SK-N-SH treated with all-trans-retinoic acid at 6 μM for 48 hours (cell line): ENCODE results near the gene LEMD2.

Source experiments
- ATAC-seq: fragments of 200-7000 bp; cut with Tn5 transposase; 3 replicates; pipeline ENCODE4 v1.9.1; 2020; ENCODE audit warnings: mild to moderate bottlenecking, moderate library complexity
- ARNTL ChIP-seq: fragments of 450-650 bp; formaldehyde crosslinking; IDR thresholded peaks from 2 replicates; pipeline ENCODE4 v1.5.0; 2020; ENCODE audit warnings: low read depth, mild to moderate bottlenecking, moderate library complexity, borderline replicate concordance
- BACH2 ChIP-seq: fragments of 250-450 bp; sonication (Bioruptor Pico); IDR thresholded peaks from 2 replicates; pipeline ENCODE4 v1.9.0; 2021; ENCODE audit warnings: mild to moderate bottlenecking, borderline replicate concordance
- CSDC2 ChIP-seq: fragments of 250-450 bp; sonication (Bioruptor Pico); IDR thresholded peaks from 2 replicates; pipeline ENCODE4 v1.5.0; 2020; ENCODE audit warnings: mild to moderate bottlenecking, moderate library complexity
- ESRRG ChIP-seq: fragments of 250-450 bp; sonication (Bioruptor Pico); IDR thresholded peaks from 2 replicates; pipeline ENCODE4 v1.6.1; 2021; ENCODE audit warnings: mild to moderate bottlenecking
- GLIS3 ChIP-seq: fragments of 250-450 bp; sonication (Bioruptor Pico); IDR thresholded peaks from 2 replicates; pipeline ENCODE4 v1.5.0; 2020; ENCODE audit warnings: mild to moderate bottlenecking, moderate library complexity
- ISL1 ChIP-seq: fragments of 250-450 bp; sonication (Bioruptor Pico); IDR thresholded peaks from 2 replicates; pipeline ENCODE4 v2.1.2; 2022; ENCODE audit warnings: mild to moderate bottlenecking, moderate library complexity
- OSR1 ChIP-seq: fragments of 250-450 bp; sonication (Bioruptor Pico); IDR thresholded peaks from 2 replicates; pipeline ENCODE4 v1.8.0; 2022; ENCODE audit warnings: moderate library complexity, mild to moderate bottlenecking, inconsistent platforms
- PPARA ChIP-seq: fragments of 250-450 bp; sonication (Bioruptor Pico); IDR thresholded peaks from 2 replicates; pipeline ENCODE4 v1.5.0; 2020; ENCODE audit warnings: mild to moderate bottlenecking, borderline replicate concordance
- RARB ChIP-seq: fragments of 250-450 bp; sonication (Bioruptor Pico); IDR thresholded peaks from 2 replicates; pipeline ENCODE4 v1.8.0; 2021; ENCODE audit warnings: mild to moderate bottlenecking, moderate library complexity
- SNAI2 ChIP-seq: fragments of 250-450 bp; sonication (Bioruptor Pico); IDR thresholded peaks from 2 replicates; pipeline ENCODE4 v1.5.0; 2020; ENCODE audit warnings: mild to moderate bottlenecking, moderate library complexity
- TCF4 ChIP-seq: fragments of 250-450 bp; sonication (Bioruptor Pico); IDR thresholded peaks from 2 replicates; pipeline ENCODE4 v1.8.0; 2021; ENCODE audit warnings: mild to moderate bottlenecking, moderate library complexity, borderline replicate concordance
- TOX ChIP-seq: fragments of 250-450 bp; sonication (Bioruptor Pico); IDR thresholded peaks from 2 replicates; pipeline ENCODE4 v1.8.0; 2021; ENCODE audit warnings: mild to moderate bottlenecking, moderate library complexity, borderline replicate concordance
- ZFP3 ChIP-seq: fragments of 250-450 bp; sonication (Bioruptor Pico); IDR thresholded peaks from 2 replicates; pipeline ENCODE4 v1.5.0; 2020; ENCODE audit warnings: mild to moderate bottlenecking, moderate library complexity
- ZFP30 ChIP-seq: fragments of 450-650 bp; formaldehyde crosslinking; IDR thresholded peaks from 2 replicates; pipeline ENCODE4 v1.5.0; 2022; ENCODE audit warnings: mild to moderate bottlenecking, moderate library complexity
- ZNF565 ChIP-seq: fragments of 450-650 bp; formaldehyde crosslinking; conservative IDR thresholded peaks from 2 replicates; pipeline ENCODE4 v1.5.0; 2020; ENCODE audit warnings: low read depth, mild to moderate bottlenecking, moderate library complexity
- ZNF70 ChIP-seq: fragments of 450-650 bp; formaldehyde crosslinking; IDR thresholded peaks from 2 replicates; pipeline ENCODE4 v1.5.0; 2020; ENCODE audit warnings: mild to moderate bottlenecking, moderate library complexity
- ZNF8 ChIP-seq: fragments of 450-650 bp; formaldehyde crosslinking; IDR thresholded peaks from 2 replicates; pipeline ENCODE4 v1.5.0; 2020; ENCODE audit warnings: mild to moderate bottlenecking, moderate library complexity
- TF ChIP-seq, protein P1 (sequence below): fragments of 250-450 bp; sonication (Bioruptor Pico); IDR thresholded peaks from 2 replicates; pipeline ENCODE4 v1.8.0; 2021; ENCODE audit warnings: low read depth, mild to moderate bottlenecking, moderate library complexity, borderline replicate concordance
- TF ChIP-seq, protein P2 (sequence below): fragments of 250-450 bp; sonication (Bioruptor Pico); IDR thresholded peaks from 2 replicates; pipeline ENCODE4 v1.8.0; 2020; ENCODE audit warnings: mild to moderate bottlenecking, moderate library complexity, borderline replicate concordance
- TF ChIP-seq, protein P3 (sequence below): fragments of 250-450 bp; sonication (Bioruptor Pico); IDR thresholded peaks from 2 replicates; pipeline ENCODE4 v1.5.1; 2020; ENCODE audit warnings: low read depth, mild to moderate bottlenecking, moderate library complexity
- TF ChIP-seq, protein P4 (sequence below): fragments of 250-450 bp; sonication (Bioruptor Pico); IDR thresholded peaks from 2 replicates; pipeline ENCODE4 v1.5.1; 2021; ENCODE audit warnings: mild to moderate bottlenecking, moderate library complexity

Gene LEMD2

DNA sequence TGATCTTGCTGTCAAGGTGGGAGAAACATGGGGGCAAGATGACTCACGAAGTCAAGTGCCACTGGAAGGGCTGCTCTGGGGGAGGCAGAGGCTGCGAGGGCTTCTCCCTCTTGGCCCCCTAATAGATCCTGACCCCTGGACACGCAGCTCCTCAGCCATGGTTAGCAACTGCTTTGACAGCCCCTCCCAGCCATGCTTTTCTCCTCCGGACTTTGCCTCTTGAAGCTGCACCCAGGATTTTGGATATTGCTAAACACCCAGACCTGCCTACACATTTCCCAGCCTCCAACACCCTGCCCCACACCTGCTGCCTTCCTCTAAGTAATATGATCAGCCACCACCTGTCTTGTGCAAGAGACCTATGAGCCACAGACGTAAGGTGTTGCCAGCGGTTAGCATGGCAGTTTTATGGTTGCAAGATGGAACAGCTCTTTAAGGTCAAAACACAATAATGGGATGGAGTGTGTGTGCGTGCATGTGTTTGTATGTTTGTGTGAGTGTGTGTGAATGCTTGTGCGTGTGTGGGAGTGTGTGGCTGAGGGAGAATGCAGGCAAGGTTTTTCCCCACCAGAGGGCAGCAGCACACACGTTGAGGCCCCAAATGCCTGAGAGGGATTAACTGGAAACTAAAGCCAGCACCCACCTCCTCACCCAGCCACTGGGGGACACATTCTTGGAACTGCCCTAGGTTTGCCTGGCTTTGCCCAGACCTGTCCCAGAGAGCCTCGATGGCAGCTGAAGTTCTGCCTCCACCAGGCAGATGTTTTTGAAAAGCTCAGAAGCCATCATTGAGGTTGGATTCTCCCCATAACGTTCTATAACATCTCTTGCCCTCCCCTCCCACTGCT, 44.7 kb downstream of the LEMD2 start:
- TF ChIP-seq, protein P1, sequence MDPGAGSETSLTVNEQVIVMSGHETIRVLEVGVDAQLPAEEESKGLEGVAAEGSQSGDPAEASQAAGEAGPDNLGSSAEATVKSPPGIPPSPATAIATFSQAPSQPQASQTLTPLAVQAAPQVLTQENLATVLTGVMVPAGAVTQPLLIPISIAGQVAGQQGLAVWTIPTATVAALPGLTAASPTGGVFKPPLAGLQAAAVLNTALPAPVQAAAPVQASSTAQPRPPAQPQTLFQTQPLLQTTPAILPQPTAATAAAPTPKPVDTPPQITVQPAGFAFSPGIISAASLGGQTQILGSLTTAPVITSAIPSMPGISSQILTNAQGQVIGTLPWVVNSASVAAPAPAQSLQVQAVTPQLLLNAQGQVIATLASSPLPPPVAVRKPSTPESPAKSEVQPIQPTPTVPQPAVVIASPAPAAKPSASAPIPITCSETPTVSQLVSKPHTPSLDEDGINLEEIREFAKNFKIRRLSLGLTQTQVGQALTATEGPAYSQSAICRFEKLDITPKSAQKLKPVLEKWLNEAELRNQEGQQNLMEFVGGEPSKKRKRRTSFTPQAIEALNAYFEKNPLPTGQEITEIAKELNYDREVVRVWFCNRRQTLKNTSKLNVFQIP (CRISPR knock-in tag) = no peak
- TF ChIP-seq GLIS3 (CRISPR knock-in tag) (no peak), RARB (CRISPR knock-in tag) (no peak), ZFP30 (CRISPR knock-in tag) (no peak), ZNF565 (CRISPR knock-in tag) (no peak), ESRRG (CRISPR knock-in tag) (no peak)
- TF ChIP-seq, protein P2, sequence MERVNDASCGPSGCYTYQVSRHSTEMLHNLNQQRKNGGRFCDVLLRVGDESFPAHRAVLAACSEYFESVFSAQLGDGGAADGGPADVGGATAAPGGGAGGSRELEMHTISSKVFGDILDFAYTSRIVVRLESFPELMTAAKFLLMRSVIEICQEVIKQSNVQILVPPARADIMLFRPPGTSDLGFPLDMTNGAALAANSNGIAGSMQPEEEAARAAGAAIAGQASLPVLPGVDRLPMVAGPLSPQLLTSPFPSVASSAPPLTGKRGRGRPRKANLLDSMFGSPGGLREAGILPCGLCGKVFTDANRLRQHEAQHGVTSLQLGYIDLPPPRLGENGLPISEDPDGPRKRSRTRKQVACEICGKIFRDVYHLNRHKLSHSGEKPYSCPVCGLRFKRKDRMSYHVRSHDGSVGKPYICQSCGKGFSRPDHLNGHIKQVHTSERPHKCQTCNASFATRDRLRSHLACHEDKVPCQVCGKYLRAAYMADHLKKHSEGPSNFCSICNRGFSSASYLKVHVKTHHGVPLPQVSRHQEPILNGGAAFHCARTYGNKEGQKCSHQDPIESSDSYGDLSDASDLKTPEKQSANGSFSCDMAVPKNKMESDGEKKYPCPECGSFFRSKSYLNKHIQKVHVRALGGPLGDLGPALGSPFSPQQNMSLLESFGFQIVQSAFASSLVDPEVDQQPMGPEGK (CRISPR knock-in tag) = no peak
- ATAC-seq = peak; percentile 88

DNA sequence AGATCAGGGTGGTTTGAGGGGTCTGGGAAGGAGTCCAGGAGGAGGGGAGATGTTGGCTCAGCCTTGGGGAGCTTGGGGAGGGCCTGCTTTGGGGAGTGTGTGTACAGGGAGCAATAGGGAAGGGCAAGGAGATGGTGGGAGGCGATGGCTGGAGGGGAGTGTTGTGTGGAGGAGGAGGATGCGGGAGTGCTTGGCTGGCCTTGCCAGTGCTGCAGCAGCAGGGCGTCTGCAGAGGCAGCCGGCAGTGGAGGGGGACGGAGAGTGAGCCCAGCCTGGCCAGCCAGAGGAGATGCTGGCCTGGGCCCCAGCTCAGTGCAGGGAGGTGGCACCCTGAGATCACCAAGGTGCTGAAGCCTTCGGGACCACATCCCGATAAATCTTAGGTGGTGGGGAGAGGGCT, 46.1 kb downstream of the LEMD2 start:
- TF ChIP-seq ZNF70 (CRISPR knock-in tag) = no peak
- no peak for TF ChIP-seq GLIS3 (CRISPR knock-in tag)
- no peak for TF ChIP-seq ZFP30 (CRISPR knock-in tag)
- TF ChIP-seq, protein P2 (CRISPR knock-in tag) = no peak
- TF ChIP-seq, protein P3, sequence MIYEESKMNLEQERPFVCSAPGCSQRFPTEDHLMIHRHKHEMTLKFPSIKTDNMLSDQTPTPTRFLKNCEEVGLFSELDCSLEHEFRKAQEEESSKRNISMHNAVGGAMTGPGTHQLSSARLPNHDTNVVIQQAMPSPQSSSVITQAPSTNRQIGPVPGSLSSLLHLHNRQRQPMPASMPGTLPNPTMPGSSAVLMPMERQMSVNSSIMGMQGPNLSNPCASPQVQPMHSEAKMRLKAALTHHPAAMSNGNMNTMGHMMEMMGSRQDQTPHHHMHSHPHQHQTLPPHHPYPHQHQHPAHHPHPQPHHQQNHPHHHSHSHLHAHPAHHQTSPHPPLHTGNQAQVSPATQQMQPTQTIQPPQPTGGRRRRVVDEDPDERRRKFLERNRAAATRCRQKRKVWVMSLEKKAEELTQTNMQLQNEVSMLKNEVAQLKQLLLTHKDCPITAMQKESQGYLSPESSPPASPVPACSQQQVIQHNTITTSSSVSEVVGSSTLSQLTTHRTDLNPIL = no peak
- no peak for TF ChIP-seq TCF4 (CRISPR knock-in tag)
- TF ChIP-seq, protein P4, sequence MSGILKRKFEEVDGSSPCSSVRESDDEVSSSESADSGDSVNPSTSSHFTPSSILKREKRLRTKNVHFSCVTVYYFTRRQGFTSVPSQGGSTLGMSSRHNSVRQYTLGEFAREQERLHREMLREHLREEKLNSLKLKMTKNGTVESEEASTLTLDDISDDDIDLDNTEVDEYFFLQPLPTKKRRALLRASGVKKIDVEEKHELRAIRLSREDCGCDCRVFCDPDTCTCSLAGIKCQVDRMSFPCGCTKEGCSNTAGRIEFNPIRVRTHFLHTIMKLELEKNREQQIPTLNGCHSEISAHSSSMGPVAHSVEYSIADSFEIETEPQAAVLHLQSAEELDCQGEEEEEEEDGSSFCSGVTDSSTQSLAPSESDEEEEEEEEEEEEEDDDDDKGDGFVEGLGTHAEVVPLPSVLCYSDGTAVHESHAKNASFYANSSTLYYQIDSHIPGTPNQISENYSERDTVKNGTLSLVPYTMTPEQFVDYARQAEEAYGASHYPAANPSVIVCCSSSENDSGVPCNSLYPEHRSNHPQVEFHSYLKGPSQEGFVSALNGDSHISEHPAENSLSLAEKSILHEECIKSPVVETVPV (CRISPR knock-in tag) = no peak
- no peak for TF ChIP-seq BACH2 (CRISPR knock-in tag)
- no peak for TF ChIP-seq ZNF8 (CRISPR knock-in tag)
- TF ChIP-seq PPARA (CRISPR knock-in tag) = no peak
- no peak for TF ChIP-seq CSDC2 (CRISPR knock-in tag)
- TF ChIP-seq ZNF565 (CRISPR knock-in tag) = no peak
- TF ChIP-seq TOX = no peak
- no peak for TF ChIP-seq ARNTL (CRISPR knock-in tag)
- TF ChIP-seq RARB (CRISPR knock-in tag) = no peak
- TF ChIP-seq, protein P1 (CRISPR knock-in tag) = no peak
- TF ChIP-seq SNAI2 (CRISPR knock-in tag) = no peak
- no peak for TF ChIP-seq ESRRG (CRISPR knock-in tag)
- no peak for ATAC-seq

DNA sequence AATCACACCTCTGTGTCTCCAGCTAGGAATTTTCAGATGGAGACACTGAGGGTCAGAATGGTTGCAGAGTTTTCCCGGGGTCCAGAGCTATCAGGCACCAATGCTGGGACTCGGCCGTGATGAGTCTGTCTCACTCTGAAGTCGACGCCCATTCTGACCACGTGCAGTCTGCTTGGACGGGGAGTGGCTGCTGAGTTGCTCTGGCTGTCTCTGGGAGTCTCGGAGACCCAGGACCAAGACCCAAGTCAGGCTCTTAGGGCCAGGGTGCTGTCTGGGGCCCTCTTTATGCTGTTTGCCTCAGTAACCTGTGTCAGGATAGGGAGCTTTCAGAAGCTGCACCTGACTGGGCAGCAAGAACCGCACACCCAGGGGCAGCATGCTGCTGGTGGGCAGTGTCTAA, 46.8 kb downstream of the LEMD2 start:
- ATAC-seq = no peak
- TF ChIP-seq ESRRG (CRISPR knock-in tag) (no peak), CSDC2 (CRISPR knock-in tag) (no peak), ZNF8 (CRISPR knock-in tag) (no peak), ZFP30 (CRISPR knock-in tag) (no peak), OSR1 (CRISPR knock-in tag) (no peak), PPARA (CRISPR knock-in tag) (no peak), GLIS3 (CRISPR knock-in tag) (no peak), ZFP3 (no peak), ZNF565 (CRISPR knock-in tag) (no peak), BACH2 (CRISPR knock-in tag) (no peak), ARNTL (CRISPR knock-in tag) (no peak), ZNF70 (CRISPR knock-in tag) (no peak), ISL1 (CRISPR knock-in tag) (no peak), TCF4 (CRISPR knock-in tag) (no peak)
- TF ChIP-seq, protein P4 (CRISPR knock-in tag) = no peak
- TF ChIP-seq, protein P3 = no peak
